ENCODE data around the gene C3orf49. TPM values are rescaled to one million over a fixed set of nuclear protein-coding genes. Genes with fewer than 3 reads are reported as not detected.
A peak's percentile ranks its signal among the peaks of the same experiment; 100 is the strongest.

C3orf49 gene
- total RNA-seq, 4 donors from 2014 or later: not detected

- Histone ChIP-seq H3K27me3 (no peaks in the 10 kb centered on the region), H3K4me1 (peaks cover 9 to 47% (median 33%) of the 10 kb centered on the region in 4 donors), H3K36me3 (no peaks in the 10 kb centered on the region), H3K27ac (replicated peaks in 1 of 4) (peak overlapping the region; percentile 86 to 92 (median 89)), H3K4me3 (peak overlapping the region; percentile 81 to 100 (median 98)), H3K9me3 (no peaks in the 10 kb centered on the region)
- 22% methylated on average over 5 of the region's 5 CpGs for WGBS
- no peak for TF ChIP-seq POLR2A (IDR thresholded peaks at IDR 0.05; ENCODE audit: low read depth)
- no peak for TF ChIP-seq POLR2AphosphoS5 (IDR thresholded peaks at IDR 0.05)
- no peak for TF ChIP-seq EP300 (IDR thresholded peaks at IDR 0.05)
- TF ChIP-seq CTCF (IDR thresholded peaks at IDR 0.05): no peak
- intact Hi-C loops (cut with DNase I): loop anchor here (5.0 to 10.0 kb wide), 2 partner anchors 50 to 132 kb away; partner anchors contain the start of gene SCAANT1
- no peak for DNase-seq (ENCODE audit: extremely low spot score)
These were observed 43.7 kb downstream of the C3orf49 start for GRCh38 chr3:63862804-63863149.

GRCh38 chr3:63863150-63864007 lies 44.3 kb downstream of the C3orf49 start, which contains the start of the genes ATXN7 and THOC7:
Gene ATXN7, plus strand, starts transcription at chr3:63863867. Its CDS starts 48,732 bp downstream, at chr3:63912599.
Gene THOC7, minus strand, starts transcription at chr3:63863805. Its CDS starts 15 bp downstream, at chr3:63863790.
- WGBS: 2% methylated on average over 6 of the region's 98 CpGs
- intact Hi-C loops (cut with DNase I): loop anchor here (5.0 to 10.0 kb wide), 2 partner anchors 49 to 131 kb away; partner anchors contain the start of gene SCAANT1
- DNase-seq (ENCODE audit: extremely low spot score): no peak
- TF ChIP-seq POLR2A (IDR thresholded peaks at IDR 0.05; ENCODE audit: low read depth) (no peak), POLR2AphosphoS5 (IDR thresholded peaks at IDR 0.05) (no peak), EP300 (IDR thresholded peaks at IDR 0.05) (no peak), CTCF (IDR thresholded peaks at IDR 0.05) (no peak)
- no peaks in the 10 kb centered on the region for H3K36me3 ChIP-seq
- H3K9me3 ChIP-seq: no peaks in the 10 kb centered on the region
- peak within 1 kb of the TSS; percentile 81 to 100 (median 98) for H3K4me3 ChIP-seq
- peaks cover 9 to 46% (median 33%) of the 10 kb centered on the region in 4 donors for H3K4me1 ChIP-seq
- H3K27me3 ChIP-seq: no peaks in the 10 kb centered on the region
- H3K27ac ChIP-seq (replicated peaks in 1 of 4): peak within 1 kb of the TSS; percentile 88 to 94 (median 90)

GRCh38 chr3:63864008-63864964 lies 45.2 kb downstream of the C3orf49 start:
- WGBS: under 1% methylated on average over 34 of the region's 93 CpGs

More at GRCh38 chr3:63864008-63864964, 45.2 kb downstream of the C3orf49 start:
- intact Hi-C loops (cut with DNase I): loop anchor here (5.0 to 10.0 kb wide), 2 partner anchors 48 to 131 kb away; partner anchors contain the start of gene SCAANT1
- Histone ChIP-seq H3K9me3 (no peaks in the 10 kb centered on the region), H3K27me3 (no peaks in the 10 kb centered on the region), H3K4me3 (peak overlapping the region; percentile 81 to 100 (median 98)), H3K4me1 (peaks cover 9 to 40% (median 34%) of the 10 kb centered on the region in 4 donors), H3K27ac (replicated peaks in 1 of 4) (peak overlapping the region; percentile 88 to 94 (median 90)), H3K36me3 (no peaks in the 10 kb centered on the region)
- peak; percentile 94 for DNase-seq (ENCODE audit: extremely low spot score)
- TF ChIP-seq POLR2A (IDR thresholded peaks at IDR 0.05; ENCODE audit: low read depth) (no peak), EP300 (IDR thresholded peaks at IDR 0.05) (no peak), POLR2AphosphoS5 (IDR thresholded peaks at IDR 0.05) (no peak), CTCF (IDR thresholded peaks at IDR 0.05) (no peak)

Data from esophagus muscularis mucosa (tissue), 4 donors.